HepG2 (cell line): ENCODE results near the gene FANCG. TPM values are rescaled to one million over a fixed set of nuclear protein-coding genes. Genes with fewer than 3 reads are reported as not detected.

ENCODE experiments used
- FOXP1 ChIP-seq, 2 experiments: fragments of 450-650 bp in 1 of 2; IDR thresholded peaks; 2 replicates each; pipeline ENCODE4 v1.6.1; 2017 to 2018; ENCODE audit warnings: antibody characterized with exemption in 1 of 2
- HNRNPUL1 ChIP-seq: fragments of 200-400 bp; formaldehyde crosslinking; IDR thresholded peaks from 2 replicates; pipeline ENCODE4 v1.6.1; 2017; ENCODE audit warnings: low read depth, mild to moderate bottlenecking, low read length, moderate library complexity
- ONECUT2 ChIP-seq: sonication (generic); formaldehyde crosslinking; IDR thresholded peaks from 2 replicates; pipeline ENCODE4 v1.4.0; 2020; ENCODE audit warnings: missing genetic modification reagents
- PAXIP1 ChIP-seq: sonication (generic); formaldehyde crosslinking; conservative IDR thresholded peaks from 2 replicates; pipeline ENCODE4 v1.4.0; 2020; ENCODE audit warnings: mild to moderate bottlenecking, missing genetic modification reagents, moderate library complexity
- POLR2A ChIP-seq, 2 experiments: IDR thresholded peaks; 2 replicates each; pipeline ENCODE4 v1.6.1; 2011; ENCODE audit warnings: low read depth in 2 of 2, low read length in 2 of 2, mild to moderate bottlenecking in 1 of 2, moderate library complexity in 1 of 2; ENCODE audit not compliant: insufficient read depth in 1 of 2
- RERE ChIP-seq: IDR thresholded peaks from 2 replicates; pipeline ENCODE4 v1.6.1; 2016; ENCODE audit warnings: low read depth, missing genetic modification reagents, missing compliant biosample characterization
- STAT6 ChIP-seq: sonication (generic); formaldehyde crosslinking; IDR thresholded peaks from 2 replicates; pipeline ENCODE4 v1.4.0; 2020; ENCODE audit warnings: missing genetic modification reagents, mild to moderate bottlenecking, borderline replicate concordance
- TIGD3 ChIP-seq: sonication (generic); formaldehyde crosslinking; IDR thresholded peaks from 2 replicates; pipeline ENCODE4 v1.5.1; 2020; ENCODE audit warnings: mild to moderate bottlenecking, missing genetic modification reagents, borderline replicate concordance
- ZBTB49 ChIP-seq: sonication (generic); formaldehyde crosslinking; IDR thresholded peaks from 2 replicates; pipeline ENCODE4 v1.4.0; 2020; ENCODE audit warnings: missing genetic modification reagents, borderline replicate concordance
- ZNF772 ChIP-seq: sonication (generic); formaldehyde crosslinking; IDR thresholded peaks from 2 replicates; pipeline ENCODE4 v1.5.0; 2020; ENCODE audit warnings: mild to moderate bottlenecking, missing genetic modification reagents
- ZNF777 ChIP-seq: sonication (generic); formaldehyde crosslinking; IDR thresholded peaks from 2 replicates; pipeline ENCODE4 v1.4.0; 2020; ENCODE audit warnings: missing genetic modification reagents
- polyA plus RNA-seq, 8 experiments: library from polyadenylated mRNA; depleted of rRNA in 3 of 8; stranded (reverse) in 7 of 8; unstranded in 1 of 8; fragments of >200 nt; fragmentation: Illumina TruSeq in 4 of 8; extraction: Trizol in 4 of 8; gene quantifications; 2 replicates each; pipeline versions ENCODE4 v1.2.1 to v1.2.3, GENCODE V29; 2011 to 2016; ENCODE audit warnings: low read depth in 4 of 8, missing spikeins in 1 of 8, mixed read lengths in 1 of 8; ENCODE audit not compliant: insufficient read depth in 1 of 8
- total RNA-seq, 5 experiments: library from RNA; depleted of rRNA; stranded (reverse); fragments of >200 nt; fragmentation: Illumina TruSeq; extraction: Trizol; gene quantifications; 2 replicates each; pipeline ENCODE4 v1.2.3, GENCODE V29; 2016; ENCODE audit warnings: low read depth in 1 of 5

FANCG gene
- total and polyA plus RNA-seq, 2 of the 13 experiments (the other 11 are each of a cell fraction or from before 2014, with no cell fraction given): 14.4 to 45.1 TPM

GRCh38 chr9:35115680-35116538 is 36.2 kb upstream of the FANCG start, which contains the start of gene ATOSB (continued):
- TF ChIP-seq RERE (no peak), FOXP1 (IDR thresholded peaks at IDR 0.05) (no peak), FOXP1 (CRISPR knock-in tag; IDR thresholded peaks at IDR 0.05) (no peak), ZNF777 (CRISPR knock-in tag) (no peak), HNRNPUL1 (no peak), ZBTB49 (CRISPR knock-in tag) (no peak), TIGD3 (CRISPR knock-in tag) (peak; percentile 75; the same call in 1 of the 2 replicates), PAXIP1 (CRISPR knock-in tag) (0 out of 2 replicates have a peak, but pooled peaks have one; percentile 33), ZNF772 (CRISPR knock-in tag) (peak; percentile 32; the same call in 1 of the 2 replicates), POLR2A (IDR thresholded peaks at IDR 0.05; ENCODE audit: insufficient read depth in 1 of 2, low read depth in 2 of 2, low read length in 2 of 2) (peak in 1 of 2 experiments; percentile 45; a peak in 1 of 4 replicates), ONECUT2 (CRISPR knock-in tag) (no peak), STAT6 (no peak)
